ENCODE data around the gene CHKA.

The CHKA gene

DNA sequence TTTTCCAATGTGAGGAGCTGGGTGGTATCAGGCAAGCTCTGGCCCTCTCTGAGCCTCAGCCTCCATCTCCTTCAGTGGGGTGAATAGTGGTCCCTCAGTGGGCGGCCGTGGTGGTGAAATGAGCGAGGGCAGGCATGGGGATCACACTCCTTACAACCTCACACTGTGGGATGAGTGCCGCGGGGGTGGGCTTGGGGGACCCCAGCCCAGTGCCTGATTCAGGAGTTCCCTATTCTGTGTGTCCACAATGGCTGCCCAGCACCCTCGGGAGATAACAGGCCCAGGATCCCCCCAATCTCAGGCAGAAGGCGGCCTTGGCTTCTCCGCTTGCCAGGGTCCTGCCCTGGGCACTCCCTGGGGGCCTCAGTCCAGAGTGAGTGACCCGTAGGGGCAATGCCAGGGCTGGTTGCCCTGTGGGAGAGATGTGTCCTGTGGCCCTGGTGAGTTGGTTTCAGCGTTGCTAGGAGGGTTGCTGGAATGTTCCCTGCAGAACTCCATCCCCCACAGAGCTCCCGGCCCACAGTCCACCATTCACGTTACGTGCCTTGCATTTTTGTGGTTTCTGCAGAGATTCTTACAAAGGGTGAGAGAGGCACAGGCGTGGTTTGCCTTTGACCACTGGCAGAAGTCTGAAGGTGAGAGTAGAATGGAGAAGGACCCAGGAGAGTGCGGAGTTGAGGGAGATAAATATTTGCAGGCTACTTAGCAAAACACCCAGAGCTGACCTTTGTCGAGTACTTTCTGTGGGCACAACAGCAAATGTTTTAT lies 108.2 kb downstream of the CHKA start:
- no peak for DNase-seq

DNA sequence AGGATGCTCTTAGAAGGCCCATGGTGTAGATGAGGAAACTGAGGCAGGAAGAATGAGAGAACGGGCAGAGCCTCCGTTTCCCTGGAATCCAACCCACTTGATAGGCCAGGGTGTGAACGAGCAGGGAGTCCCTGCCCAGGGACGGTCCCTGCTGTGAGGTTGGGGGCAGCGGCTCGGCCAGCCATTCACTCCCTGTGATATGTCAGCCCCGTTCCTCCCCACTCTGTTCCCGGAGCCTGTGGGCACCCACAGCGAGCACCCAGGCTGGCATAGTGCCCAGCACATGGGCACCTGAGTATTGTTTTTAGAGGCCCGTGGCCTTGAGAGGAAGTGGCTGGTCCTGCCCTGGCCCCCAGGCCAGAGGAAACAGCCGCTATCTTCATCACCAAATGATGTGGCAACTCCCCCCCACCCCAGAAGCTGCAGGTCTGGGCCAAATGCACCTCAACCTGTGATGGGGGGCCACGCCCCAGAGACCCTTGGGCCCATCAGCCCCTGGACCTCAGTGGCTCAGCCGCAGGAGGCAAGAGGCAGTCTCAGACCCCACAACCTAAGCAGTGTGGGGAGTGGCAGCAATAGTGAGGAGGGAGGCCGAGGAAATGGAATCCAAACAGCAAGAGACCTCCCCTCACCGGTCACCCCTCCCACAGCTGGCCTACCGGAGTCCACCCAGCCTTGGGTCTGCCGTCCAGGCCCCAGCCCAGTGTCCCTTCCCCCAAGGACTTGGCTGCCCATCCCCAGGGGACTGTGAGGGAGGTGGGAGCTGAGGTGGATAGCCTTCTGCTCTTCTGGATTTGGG lies 108.9 kb downstream of the CHKA start:
- DNase-seq, result no peak

DNA sequence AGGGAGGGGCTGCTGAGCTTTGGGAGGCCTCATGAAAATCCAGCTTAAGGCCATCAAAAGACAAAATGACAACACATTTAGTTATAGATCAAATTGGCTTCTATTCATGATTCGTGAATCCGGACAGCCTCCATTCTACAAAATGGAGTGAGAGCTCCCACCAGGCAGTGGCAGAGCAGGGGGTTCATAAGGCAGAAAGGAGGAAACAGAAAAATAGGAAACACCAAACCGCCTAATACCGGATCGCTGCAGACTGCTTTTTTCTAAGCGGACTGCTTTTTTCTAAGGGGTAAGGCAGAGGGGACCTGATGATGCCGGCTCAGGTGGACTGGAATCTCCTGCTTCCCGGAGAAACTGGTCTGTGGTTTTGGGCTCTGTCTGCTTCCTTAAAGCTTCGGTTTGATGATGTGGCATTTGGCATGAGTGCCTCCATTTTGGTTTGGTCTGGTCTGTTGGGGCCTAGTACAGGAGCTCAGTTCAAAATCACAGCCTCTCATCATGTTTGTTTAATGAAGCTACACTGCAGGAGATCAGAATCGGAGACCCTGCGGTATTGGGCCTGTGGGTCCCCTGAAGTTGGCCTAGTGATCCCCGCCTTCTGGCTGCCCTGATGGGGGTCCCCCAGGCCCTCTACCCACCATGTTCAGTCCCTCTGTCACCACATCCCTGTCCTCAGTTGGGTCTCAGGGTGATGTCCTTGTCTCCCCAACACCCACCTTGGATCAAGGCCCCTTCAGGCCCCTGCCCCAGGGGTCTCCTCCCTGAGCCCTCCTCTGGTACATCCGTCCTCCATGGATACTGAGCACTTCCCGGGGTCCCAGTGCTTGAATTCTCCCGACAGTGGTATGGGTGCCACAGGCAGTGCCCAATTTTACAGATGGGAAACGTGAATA lies 109.9 kb downstream of the CHKA start:
- no peak for DNase-seq

DNA sequence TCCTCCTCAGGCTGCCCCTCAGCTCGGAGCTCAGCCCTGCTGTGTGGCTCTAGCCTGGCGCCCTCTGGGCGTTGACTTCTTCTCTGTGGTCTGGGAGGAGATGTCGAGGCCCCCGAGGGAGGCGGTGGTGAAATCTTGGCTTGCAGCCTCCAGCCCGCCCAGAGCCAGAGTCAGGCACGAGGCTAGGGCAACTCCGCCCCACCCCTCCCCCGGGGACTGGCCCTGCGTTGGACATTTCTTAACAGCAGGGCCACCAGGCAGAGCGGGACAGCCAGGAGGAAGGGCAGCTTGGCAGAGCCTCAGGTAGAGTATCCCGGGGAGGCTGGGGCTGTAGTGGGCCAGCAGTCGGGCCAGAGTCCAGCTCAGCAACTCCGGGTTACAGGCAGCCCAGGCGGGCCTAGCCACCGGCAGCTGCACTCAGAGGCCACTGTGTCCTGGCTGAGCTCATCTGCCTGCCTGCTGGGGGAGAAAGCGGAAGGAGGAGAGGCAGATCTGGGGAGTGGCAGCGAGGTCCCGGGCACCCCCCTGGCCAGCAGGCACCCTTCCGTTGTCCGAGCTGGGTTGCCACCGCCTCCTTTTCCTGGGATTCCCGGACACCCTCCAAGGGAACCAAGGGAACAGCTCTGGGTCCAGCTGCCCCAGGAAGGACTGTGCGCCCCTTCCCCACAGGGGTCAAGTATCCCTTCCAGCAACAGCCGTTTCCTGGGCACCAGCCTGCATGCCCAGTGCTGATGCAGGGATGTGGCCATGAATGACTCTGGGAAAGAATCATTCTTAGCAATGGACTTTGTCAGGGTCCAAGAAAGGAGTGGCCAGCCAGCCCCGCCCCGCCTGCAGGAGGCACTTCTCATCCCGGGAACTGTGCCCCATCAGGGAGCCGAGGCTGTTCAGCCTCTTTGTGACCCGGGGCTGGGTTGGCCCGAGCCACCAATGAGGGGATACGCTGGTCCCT lies 110.8 kb downstream of the CHKA start, which contains the start of gene ALDH3B1:
ALDH3B1 (plus strand) TSS at position 238 of the 952 bp plus-strand sequence. CDS start 4,971 bp downstream, outside the sequence.
- peak; percentile 80 for DNase-seq

DNA sequence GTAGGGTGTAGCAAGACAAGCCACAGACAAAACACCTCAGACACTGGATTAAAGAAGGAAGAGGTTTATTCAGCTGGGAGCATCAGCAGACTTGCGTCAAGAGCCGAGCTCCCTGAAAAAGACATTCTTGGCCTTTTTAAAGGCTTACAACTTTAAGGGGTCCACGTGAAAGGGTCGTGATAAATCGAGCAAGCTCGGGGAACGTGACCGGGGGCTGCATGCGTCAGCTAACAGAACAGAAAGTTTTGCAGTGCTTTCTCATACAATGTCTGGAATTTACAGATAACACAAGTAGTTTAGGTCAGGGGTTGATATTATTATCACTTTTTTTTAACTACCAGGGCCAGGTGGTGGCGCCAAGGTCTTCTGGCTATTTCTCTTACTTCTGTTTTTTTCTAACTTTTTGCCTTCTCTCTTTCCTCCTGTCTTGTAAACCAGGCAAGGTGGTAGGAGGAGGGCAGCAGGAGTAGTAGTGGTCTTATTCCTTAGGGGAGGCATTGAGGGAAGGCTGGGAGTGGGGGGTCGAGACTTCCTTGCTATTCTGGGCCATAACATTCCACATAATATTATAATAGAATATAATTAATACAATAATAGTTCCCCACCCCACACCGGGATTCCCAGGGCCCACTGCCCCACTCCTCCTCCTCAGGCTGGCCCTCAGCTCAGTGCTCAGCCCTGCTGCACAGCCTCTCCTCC lies 111.6 kb downstream of the CHKA start:
- no peak for DNase-seq

DNA sequence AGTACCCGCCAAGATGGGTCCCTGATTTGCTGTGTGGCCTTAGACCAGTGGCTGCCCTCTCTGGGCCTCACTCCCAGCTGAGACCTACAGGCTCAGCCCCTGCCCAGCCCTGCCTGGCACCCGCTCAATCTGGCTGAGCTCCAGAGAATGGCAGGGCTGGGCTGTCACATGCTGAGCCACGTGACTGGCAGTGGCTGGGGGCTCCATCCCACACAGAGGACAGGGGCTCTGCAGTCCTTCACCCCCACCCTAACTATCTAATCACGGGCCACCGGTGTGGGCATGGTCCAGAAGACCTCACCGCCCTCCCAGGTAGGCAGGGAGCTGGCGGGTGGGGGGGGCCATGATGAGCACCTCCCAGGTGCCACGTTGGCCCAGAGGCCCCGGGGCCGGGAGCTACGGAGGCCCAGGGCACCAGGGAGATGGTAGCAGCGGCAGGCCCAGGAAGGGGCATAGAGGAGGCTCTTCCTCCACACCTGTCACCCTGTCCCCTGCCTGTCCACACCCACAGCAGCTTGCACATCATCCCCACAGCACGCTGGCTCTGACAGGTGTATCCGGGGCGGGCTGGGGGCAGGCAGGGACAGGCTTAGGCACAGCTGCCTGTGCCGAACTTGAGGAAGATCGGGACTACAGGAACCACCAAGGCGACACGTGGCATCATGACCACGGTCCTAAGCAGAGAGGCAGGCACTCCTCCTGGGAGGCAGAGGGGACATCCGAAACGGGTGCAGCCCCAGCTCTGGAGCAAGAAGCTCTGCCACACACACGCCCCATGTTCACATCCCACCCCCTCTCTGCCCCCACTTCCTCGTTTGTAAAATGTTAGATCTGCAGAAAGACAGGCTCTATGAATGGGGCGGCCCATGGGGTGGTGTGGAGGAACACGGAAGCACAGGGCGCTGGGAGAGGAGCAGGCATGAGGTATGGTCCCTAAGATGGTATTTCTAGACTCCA lies 112.5 kb downstream of the CHKA start:
- no peak for DNase-seq

DNA sequence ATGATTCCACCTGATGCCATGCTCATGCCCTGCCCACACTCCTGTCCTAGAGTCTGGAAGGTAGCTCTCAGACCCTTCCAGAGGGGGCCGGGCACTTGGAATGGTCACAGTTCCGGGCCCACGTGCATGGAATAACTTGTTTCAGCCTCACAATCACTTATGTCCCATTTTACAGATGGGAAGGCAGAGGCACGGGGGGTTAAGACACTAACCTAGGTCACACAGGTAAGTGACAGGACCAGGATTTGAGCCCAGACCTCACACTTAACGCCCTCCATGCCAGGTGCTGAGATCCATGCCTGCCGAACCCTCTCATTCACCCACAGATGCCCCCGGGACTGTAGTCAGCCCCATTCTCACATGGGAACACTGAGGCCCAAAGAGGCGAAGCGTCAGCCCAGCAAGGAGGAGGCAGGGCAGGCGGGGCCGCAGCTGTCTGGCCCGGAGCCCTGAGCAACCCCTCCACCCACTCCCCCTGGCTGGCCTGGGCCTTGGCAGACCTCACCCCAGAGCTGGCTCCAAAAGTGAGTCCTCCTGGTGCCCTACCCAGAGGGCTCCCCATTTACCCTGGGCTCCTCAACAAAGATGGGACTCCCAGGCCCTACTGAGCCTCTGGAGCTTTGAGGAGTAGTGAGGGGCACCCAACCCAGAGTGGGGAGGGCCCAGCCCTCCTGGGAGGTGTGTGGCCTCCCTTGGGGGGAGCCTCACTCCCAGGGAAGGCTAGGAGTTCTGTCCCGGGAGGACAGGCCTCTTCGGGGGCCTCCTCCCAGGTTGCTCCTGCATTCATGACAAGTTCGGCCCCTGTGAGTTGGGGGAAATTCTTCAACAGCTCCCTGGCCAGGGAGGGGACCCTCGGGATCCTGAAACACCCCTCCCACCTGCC lies 113.4 kb downstream of the CHKA start:
- no peak for DNase-seq

DNA sequence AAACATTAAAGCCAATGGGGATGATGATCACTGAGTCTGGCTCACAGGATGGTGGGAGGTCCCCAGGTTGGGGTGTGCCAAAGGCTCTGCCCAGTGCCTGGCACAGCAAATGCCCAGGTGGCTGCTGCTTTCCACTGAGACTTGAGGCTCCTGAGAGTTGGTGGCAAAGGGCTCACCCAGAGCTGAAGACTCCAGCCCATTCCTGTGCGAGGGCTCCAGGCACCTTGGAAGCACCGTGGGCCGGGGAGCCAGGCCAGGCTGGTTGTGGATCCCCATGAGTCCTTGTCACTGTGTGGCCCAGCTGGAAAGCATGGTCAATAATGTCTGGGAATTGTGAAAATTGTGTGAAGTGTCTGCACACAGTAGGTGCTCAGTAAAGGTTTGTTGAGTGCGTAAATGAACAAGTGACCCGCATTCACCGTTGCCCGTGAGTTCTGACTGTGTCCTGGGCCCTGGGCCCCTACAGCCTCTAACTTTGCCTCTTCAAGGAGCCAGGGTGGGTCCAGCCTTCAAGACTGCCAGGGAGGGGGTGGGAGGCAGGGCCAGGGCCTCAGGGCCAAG lies 114.5 kb downstream of the CHKA start:
- peak; percentile 12 for DNase-seq

DNA sequence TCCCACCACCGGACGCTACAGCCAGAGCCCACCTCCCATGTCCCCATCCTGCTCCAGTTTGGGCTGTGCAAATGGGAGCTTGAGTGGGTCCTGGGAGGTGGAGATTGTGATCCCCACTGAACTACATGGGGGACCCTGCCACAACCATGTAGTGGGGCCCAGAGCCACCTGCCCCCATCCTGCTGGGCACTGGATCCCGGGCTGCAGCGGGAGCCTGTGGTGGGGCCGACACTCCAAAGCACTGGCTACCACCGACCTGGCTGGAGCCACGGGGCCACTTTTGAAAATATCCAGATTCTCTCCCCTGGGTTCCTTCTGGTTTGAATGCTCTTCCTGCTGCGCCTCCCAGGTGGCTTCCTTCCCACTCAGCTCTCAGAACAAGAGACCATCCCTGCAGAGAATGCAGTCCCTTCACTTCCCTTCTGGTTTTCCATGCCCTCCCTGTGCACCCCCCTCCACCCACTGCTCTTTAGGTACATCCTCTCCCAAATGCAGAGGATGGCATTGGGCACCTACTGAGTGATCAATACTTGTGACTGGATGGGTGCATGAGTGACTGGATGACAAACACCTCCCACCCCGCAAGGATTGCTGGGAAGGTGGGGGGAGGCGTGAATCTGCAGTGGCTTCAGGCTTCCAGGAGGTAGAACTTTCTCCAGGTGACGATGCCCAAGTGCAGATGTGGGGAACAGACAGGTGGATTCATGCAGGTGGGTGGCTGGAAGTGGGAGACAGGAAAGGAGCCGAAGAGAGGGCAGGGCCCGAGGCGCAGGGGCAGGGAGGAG lies 116.4 kb downstream of the CHKA start:
- DNase-seq, result peak; percentile 11

DNA sequence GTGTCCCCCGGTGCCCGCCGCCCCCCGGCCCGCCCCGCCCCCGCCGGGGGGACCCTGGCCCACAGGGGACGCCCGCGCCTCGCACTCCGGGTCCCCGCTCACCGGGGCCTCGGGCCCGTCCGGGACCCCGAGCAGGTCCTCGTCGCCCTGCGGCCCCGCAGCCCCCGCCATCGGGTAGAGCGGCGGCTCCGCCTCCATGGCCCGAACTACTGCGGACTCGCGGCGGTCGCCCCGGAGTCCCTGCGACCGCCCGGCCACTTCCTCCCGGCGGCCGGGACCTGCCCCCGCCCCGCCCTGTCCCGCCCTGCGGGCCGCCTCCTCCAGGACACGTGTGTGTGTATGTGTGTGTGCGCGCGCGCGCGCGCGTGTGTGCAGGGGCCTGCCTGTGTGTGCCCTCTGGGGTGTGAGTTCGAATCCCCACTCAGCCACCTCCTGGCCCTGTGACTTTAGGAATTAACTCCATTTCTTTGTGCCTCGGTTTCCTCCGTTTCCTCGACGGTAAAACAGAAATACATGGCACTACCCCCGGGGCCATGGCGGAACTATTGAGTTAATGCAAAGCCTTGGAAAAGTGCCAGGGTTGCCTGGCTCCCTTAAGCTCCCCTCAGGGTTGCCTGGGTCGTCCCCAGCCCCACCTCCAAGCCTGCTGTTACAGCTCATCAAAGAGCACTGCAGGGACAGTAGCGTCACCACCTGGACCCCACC lies 117.2 kb downstream of the CHKA start, which contains the start of gene UNC93B1:
UNC93B1 (minus strand) TSS at position 252 of the 705 bp plus-strand sequence; CDS start at position 198, 54 bp downstream.
- DNase-seq, result peak; percentile 87

DNA sequence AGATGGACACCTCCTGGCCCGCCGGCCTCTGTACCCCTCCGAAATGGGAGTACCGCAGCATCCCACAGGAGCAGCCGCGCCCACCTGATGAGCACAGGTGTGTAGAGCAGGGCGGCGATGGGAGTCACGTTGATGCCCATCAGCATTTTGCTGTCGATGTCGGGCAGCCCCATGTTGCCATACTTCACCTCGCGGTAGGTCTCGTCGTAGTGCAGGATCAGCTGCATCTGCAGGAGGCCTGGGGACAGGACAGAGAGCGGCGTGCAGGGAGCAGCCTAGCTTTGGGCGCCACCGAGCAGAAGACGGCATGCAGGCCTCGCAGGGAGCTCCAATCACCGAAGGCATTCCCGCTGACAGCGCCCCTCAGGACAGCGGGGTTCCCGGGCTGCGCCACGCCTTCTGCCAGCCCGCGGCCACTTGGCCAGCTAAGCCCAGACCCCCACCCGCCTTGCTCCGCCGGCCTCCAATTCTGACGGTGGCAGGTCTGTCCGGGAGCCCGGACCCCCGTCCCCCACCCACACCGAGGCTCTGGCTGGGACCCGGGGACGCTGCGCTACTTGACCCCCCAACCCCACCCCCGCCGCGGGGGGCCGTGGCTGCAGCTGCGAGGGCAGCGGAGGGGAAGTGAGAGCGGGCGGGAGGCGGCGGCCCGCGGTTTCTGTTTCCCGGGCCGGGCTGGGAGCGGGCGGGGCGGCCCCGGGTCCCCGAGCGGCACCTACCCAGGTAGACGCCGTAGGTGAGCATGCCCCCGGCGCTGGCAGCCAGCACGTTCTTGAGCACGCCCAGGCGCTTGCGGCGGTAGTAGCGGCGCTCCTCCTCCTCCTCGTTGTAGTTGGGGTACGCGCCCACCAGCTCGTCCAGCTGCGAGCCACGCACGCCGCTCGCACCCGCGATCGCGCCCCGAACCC lies 118.0 kb downstream of the CHKA start:
- no peak for DNase-seq

Data from right hindlimb (tissue), 1 donor.